NCI-H2196 (cell line): ENCODE measurements around the gene CDC73.
"Not testable (repeated sequence)": the region's sequence is repeated elsewhere in the genome, so short reads cannot be mapped to it uniquely, and the experiment has no call there.

ENCODE experiments used
- DNase-seq: peaks from one replicate; lab custom pipeline; 2025; ENCODE audit not compliant: unreplicated experiment; lab: John Stamatoyannopoulos, UW

CDC73 gene

GRCh38 chr1:193222056-193222615, 100.3 kb downstream of the CDC73 start:
- no peak for DNase-seq

- DNase-seq = no peak
Measured at GRCh38 chr1:193229136-193229535, 107.3 kb downstream of the CDC73 start.

GRCh38 chr1:193231146-193231545, 109.3 kb downstream of the CDC73 start:
- DNase-seq = not testable (repeated sequence)

GRCh38 chr1:193234530-193234929, 112.7 kb downstream of the CDC73 start:
- no peak for DNase-seq

- no peak for DNase-seq
Measured at GRCh38 chr1:193237381-193237978, 115.6 kb downstream of the CDC73 start.

- DNase-seq = no peak
Measured at GRCh38 chr1:193240609-193241008, 118.8 kb downstream of the CDC73 start.

- DNase-seq = no peak
Measured at GRCh38 chr1:193241132-193241827, 119.4 kb downstream of the CDC73 start.

GRCh38 chr1:193242000-193242399, 120.2 kb downstream of the CDC73 start:
- no peak for DNase-seq

- DNase-seq = no peak
Measured at GRCh38 chr1:193249187-193249586, 127.4 kb downstream of the CDC73 start.

- DNase-seq = no peak
Measured at GRCh38 chr1:193251950-193252349, 130.1 kb downstream of the CDC73 start.

- no peak for DNase-seq
Measured at GRCh38 chr1:193256019-193256418, 134.2 kb downstream of the CDC73 start.

- no peak for DNase-seq
Measured at GRCh38 chr1:193259636-193260035, 137.8 kb downstream of the CDC73 start.

- DNase-seq = no peak
Measured at GRCh38 chr1:193260056-193260745, 138.4 kb downstream of the CDC73 start.

GRCh38 chr1:193260896-193261295, 139.1 kb downstream of the CDC73 start:
- DNase-seq = no peak

- DNase-seq = no peak
Measured at GRCh38 chr1:193262661-193263060, 140.8 kb downstream of the CDC73 start.

- no peak for DNase-seq
Measured at GRCh38 chr1:193264313-193265065, 142.7 kb downstream of the CDC73 start.

GRCh38 chr1:193265716-193266115, 143.9 kb downstream of the CDC73 start:
- no peak for DNase-seq

GRCh38 chr1:193266794-193267193, 145.0 kb downstream of the CDC73 start:
- not testable (repeated sequence) for DNase-seq

GRCh38 chr1:193270996-193271395, 149.2 kb downstream of the CDC73 start:
- DNase-seq = no peak

- no peak for DNase-seq
Measured at GRCh38 chr1:193275773-193276172, 153.9 kb downstream of the CDC73 start.

GRCh38 chr1:193278968-193279367, 157.1 kb downstream of the CDC73 start:
- DNase-seq = no peak
